K562 (cell line): ENCODE data around the gene CDYL2. TPM values are rescaled to one million over a fixed set of nuclear protein-coding genes. Genes with fewer than 3 reads are reported as not detected.

Experiments used
- C11orf30 ChIP-seq: fragments of 450-650 bp; IDR thresholded peaks from 2 replicates; pipeline ENCODE4 v1.6.1; 2016; ENCODE audit warnings: low read depth, mild to moderate bottlenecking
- FOSL1 ChIP-seq: fragments of 200-800 bp; sonication (Bioruptor generic); conservative IDR thresholded peaks from 2 replicates; pipeline ENCODE4 v1.6.1; 2016; ENCODE audit warnings: missing genetic modification characterization, missing compliant biosample characterization
- L3MBTL2 ChIP-seq: fragments of 450-650 bp; IDR thresholded peaks from 2 replicates; pipeline ENCODE4 v1.6.1; 2016; ENCODE audit warnings: mild to moderate bottlenecking, moderate library complexity
- MED1 ChIP-seq: sonication (generic); formaldehyde crosslinking; IDR thresholded peaks from 2 replicates; pipeline ENCODE4 v1.8.1; 2023; ENCODE audit warnings: missing genetic modification reagents, borderline replicate concordance
- polyA plus RNA-seq, 8 experiments: library from polyadenylated mRNA; depleted of rRNA in 4 of 8; stranded (reverse) in 5 of 8; unstranded in 3 of 8; fragments of >200 nt; fragmentation: Nextera tagmentation in 2 of 8; fragmentation: Illumina TruSeq in 1 of 8; extraction: Ambion mirVana in 2 of 8; extraction: Trizol in 1 of 8; gene quantifications; 2 replicates each; pipeline versions ENCODE4 v1.2.1 to v1.2.3, GENCODE V29; 2011 to 2014; ENCODE audit warnings: inconsistent platforms in 1 of 8, missing spikeins in 1 of 8
- total RNA-seq, 7 experiments: library from RNA; depleted of rRNA in 6 of 7; stranded (reverse); fragments of >200 nt in 6 of 7; fragmentation: Illumina TruSeq in 2 of 7; extraction: Trizol in 2 of 7; gene quantifications; 2 replicates each; pipeline versions ENCODE4 v1.2.1 to v1.2.3, GENCODE V29; 2011 to 2021; ENCODE audit warnings: low replicate concordance in 1 of 7
- TF ChIP-seq, protein P1 (sequence below): sonication (generic); formaldehyde crosslinking; IDR thresholded peaks from 2 replicates; pipeline ENCODE4 v1.8.0; 2023; ENCODE audit warnings: missing genetic modification reagents, mild to moderate bottlenecking, borderline replicate concordance
- TF ChIP-seq, protein P2 (sequence below): fragments of 450-650 bp; IDR thresholded peaks from 2 replicates; pipeline ENCODE4 v1.7.0; 2016; ENCODE audit warnings: borderline replicate concordance
- TF ChIP-seq, protein P3 (sequence below): fragments of 150-350 bp; conservative IDR thresholded peaks from 2 replicates; pipeline ENCODE4 v1.6.1; 2014; ENCODE audit warnings: low read length

Gene CDYL2
- total and polyA plus RNA-seq, 9 of the 15 experiments (the other 6 are each of a cell fraction or from before 2014, with no cell fraction given): under 0.01 to 0.04 (median 0.01) TPM; not detected in 6

DNA sequence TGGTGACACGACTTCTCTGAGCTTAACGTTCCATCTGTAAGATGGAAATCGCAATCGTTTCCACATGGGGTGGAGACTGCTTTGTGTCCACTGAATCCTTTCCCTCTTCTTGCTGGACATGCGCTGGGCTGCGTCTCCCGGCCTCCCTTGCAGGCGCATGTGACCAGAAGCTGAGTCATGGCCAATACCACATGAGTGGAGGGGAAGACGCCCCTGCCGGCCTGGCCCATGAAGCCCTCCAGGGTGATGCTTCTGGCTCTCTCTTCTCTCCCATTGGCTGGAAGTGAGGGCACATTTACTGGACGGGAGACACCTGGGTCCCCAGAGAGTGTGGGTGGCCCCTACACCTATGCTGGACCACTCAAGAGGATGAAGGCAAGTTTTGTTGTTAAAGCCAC, 192.5 kb downstream of the CDYL2 start (continued):
- TF ChIP-seq, protein P1, sequence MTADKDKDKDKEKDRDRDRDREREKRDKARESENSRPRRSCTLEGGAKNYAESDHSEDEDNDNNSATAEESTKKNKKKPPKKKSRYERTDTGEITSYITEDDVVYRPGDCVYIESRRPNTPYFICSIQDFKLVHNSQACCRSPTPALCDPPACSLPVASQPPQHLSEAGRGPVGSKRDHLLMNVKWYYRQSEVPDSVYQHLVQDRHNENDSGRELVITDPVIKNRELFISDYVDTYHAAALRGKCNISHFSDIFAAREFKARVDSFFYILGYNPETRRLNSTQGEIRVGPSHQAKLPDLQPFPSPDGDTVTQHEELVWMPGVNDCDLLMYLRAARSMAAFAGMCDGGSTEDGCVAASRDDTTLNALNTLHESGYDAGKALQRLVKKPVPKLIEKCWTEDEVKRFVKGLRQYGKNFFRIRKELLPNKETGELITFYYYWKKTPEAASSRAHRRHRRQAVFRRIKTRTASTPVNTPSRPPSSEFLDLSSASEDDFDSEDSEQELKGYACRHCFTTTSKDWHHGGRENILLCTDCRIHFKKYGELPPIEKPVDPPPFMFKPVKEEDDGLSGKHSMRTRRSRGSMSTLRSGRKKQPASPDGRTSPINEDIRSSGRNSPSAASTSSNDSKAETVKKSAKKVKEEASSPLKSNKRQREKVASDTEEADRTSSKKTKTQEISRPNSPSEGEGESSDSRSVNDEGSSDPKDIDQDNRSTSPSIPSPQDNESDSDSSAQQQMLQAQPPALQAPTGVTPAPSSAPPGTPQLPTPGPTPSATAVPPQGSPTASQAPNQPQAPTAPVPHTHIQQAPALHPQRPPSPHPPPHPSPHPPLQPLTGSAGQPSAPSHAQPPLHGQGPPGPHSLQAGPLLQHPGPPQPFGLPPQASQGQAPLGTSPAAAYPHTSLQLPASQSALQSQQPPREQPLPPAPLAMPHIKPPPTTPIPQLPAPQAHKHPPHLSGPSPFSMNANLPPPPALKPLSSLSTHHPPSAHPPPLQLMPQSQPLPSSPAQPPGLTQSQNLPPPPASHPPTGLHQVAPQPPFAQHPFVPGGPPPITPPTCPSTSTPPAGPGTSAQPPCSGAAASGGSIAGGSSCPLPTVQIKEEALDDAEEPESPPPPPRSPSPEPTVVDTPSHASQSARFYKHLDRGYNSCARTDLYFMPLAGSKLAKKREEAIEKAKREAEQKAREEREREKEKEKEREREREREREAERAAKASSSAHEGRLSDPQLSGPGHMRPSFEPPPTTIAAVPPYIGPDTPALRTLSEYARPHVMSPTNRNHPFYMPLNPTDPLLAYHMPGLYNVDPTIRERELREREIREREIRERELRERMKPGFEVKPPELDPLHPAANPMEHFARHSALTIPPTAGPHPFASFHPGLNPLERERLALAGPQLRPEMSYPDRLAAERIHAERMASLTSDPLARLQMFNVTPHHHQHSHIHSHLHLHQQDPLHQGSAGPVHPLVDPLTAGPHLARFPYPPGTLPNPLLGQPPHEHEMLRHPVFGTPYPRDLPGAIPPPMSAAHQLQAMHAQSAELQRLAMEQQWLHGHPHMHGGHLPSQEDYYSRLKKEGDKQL: no peak
- TF ChIP-seq, protein P2, sequence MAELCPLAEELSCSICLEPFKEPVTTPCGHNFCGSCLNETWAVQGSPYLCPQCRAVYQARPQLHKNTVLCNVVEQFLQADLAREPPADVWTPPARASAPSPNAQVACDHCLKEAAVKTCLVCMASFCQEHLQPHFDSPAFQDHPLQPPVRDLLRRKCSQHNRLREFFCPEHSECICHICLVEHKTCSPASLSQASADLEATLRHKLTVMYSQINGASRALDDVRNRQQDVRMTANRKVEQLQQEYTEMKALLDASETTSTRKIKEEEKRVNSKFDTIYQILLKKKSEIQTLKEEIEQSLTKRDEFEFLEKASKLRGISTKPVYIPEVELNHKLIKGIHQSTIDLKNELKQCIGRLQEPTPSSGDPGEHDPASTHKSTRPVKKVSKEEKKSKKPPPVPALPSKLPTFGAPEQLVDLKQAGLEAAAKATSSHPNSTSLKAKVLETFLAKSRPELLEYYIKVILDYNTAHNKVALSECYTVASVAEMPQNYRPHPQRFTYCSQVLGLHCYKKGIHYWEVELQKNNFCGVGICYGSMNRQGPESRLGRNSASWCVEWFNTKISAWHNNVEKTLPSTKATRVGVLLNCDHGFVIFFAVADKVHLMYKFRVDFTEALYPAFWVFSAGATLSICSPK: no peak
- peak; percentile 60 for TF ChIP-seq FOSL1 (tag)
- TF ChIP-seq, protein P3, sequence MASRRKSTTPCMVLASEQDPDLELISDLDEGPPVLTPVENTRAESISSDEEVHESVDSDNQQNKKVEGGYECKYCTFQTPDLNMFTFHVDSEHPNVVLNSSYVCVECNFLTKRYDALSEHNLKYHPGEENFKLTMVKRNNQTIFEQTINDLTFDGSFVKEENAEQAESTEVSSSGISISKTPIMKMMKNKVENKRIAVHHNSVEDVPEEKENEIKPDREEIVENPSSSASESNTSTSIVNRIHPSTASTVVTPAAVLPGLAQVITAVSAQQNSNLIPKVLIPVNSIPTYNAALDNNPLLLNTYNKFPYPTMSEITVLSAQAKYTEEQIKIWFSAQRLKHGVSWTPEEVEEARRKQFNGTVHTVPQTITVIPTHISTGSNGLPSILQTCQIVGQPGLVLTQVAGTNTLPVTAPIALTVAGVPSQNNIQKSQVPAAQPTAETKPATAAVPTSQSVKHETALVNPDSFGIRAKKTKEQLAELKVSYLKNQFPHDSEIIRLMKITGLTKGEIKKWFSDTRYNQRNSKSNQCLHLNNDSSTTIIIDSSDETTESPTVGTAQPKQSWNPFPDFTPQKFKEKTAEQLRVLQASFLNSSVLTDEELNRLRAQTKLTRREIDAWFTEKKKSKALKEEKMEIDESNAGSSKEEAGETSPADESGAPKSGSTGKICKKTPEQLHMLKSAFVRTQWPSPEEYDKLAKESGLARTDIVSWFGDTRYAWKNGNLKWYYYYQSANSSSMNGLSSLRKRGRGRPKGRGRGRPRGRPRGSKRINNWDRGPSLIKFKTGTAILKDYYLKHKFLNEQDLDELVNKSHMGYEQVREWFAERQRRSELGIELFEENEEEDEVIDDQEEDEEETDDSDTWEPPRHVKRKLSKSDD: no peak
- TF ChIP-seq C11orf30: no peak
- TF ChIP-seq L3MBTL2: peak; percentile 77
- no peak for TF ChIP-seq MED1
